GM19043 (cell line): ENCODE results near the gene TAS2R8.

Source experiments
- ATAC-seq: cut with Tn5 transposase; IDR thresholded peaks from one replicate; pipeline ENCODE4 v1.9.1; 2021; ENCODE audit warnings: low read depth; ENCODE audit not compliant: unreplicated experiment

Gene TAS2R8

GRCh38 chr12:10756194-10756593, 50.9 kb downstream of the TAS2R8 start:
- ATAC-seq: no peak
